Mesenchymal stem cell (in vitro differentiated cells and primary cell): ENCODE measurements around the gene PRKCA.

ENCODE experiments used
- DNase-seq: peaks from one replicate; pipeline ENCODE4 v3.0.0-alpha.2; 2013
- H2AFZ ChIP-seq: one replicate; pipeline ENCODE4 v1.6.1; 2013; ENCODE audit warnings: low read depth, mild to moderate bottlenecking, control low read depth, inconsistent platforms, low read length, moderate library complexity
- H2AK5ac ChIP-seq: 2 replicates; pipeline ENCODE4 v1.6.1; 2013; ENCODE audit warnings: low read length, moderate library complexity, mild to moderate bottlenecking, inconsistent platforms; ENCODE audit not compliant: severe bottlenecking
- H2BK120ac ChIP-seq: one replicate; pipeline ENCODE4 v1.6.1; 2013; ENCODE audit warnings: low read depth, mild to moderate bottlenecking, inconsistent platforms, low read length, moderate library complexity
- H2BK12ac ChIP-seq, 2 experiments: one replicate each; pipeline ENCODE4 v1.6.1; 2013; ENCODE audit warnings: inconsistent platforms in 2 of 2, low read length in 2 of 2, mild to moderate bottlenecking in 2 of 2, moderate library complexity in 2 of 2, control low read depth in 1 of 2
- H2BK15ac ChIP-seq: one replicate; pipeline ENCODE4 v1.6.1; 2013; ENCODE audit warnings: mild to moderate bottlenecking, low read depth, inconsistent platforms; ENCODE audit not compliant: poor library complexity, severe bottlenecking
- H2BK5ac ChIP-seq: 2 replicates; pipeline ENCODE4 v1.6.1; 2013; ENCODE audit warnings: low read depth, mild to moderate bottlenecking, low read length, control low read depth, inconsistent platforms; ENCODE audit not compliant: poor library complexity, severe bottlenecking
- H3K14ac ChIP-seq, 2 experiments: one replicate each; pipeline ENCODE4 v1.6.1; 2013; ENCODE audit warnings: inconsistent platforms in 2 of 2, low read length in 2 of 2, control low read depth in 1 of 2, mild to moderate bottlenecking in 1 of 2, moderate library complexity in 1 of 2
- H3K18ac ChIP-seq, 2 experiments: one replicate each; pipeline ENCODE4 v1.6.1; 2013; ENCODE audit warnings: inconsistent platforms in 2 of 2, low read length in 2 of 2, control low read depth in 1 of 2, low read depth in 1 of 2, mild to moderate bottlenecking in 1 of 2
- H3K23ac ChIP-seq, 2 experiments: one replicate each; pipeline ENCODE4 v1.6.1; 2013; ENCODE audit warnings: inconsistent platforms in 2 of 2, low read length in 2 of 2, mild to moderate bottlenecking in 2 of 2, moderate library complexity in 2 of 2, control low read depth in 1 of 2
- H3K27ac ChIP-seq: 2 replicates; pipeline ENCODE4 v1.5.1; 2013; ENCODE audit warnings: mild to moderate bottlenecking, moderate library complexity, low read length, control low read depth, inconsistent platforms; ENCODE audit not compliant: poor library complexity, severe bottlenecking
- H3K27me3 ChIP-seq, 2 experiments: 2 replicates each; pipeline versions ENCODE4 v1.6.1 to v1.7.0; 2013; ENCODE audit warnings: low read length in 2 of 2, mild to moderate bottlenecking in 2 of 2, moderate library complexity in 2 of 2, control low read depth in 1 of 2, inconsistent platforms in 1 of 2; ENCODE audit not compliant: control insufficient read depth in 1 of 2, insufficient read depth in 1 of 2
- H3K36me3 ChIP-seq, 2 experiments: 2 replicates each; pipeline versions ENCODE4 v1.6.1 to v1.7.0; 2013; ENCODE audit warnings: low read length in 2 of 2, control low read depth in 1 of 2, inconsistent platforms in 1 of 2, low read depth in 1 of 2, mild to moderate bottlenecking in 1 of 2; ENCODE audit not compliant: insufficient read depth in 2 of 2, control insufficient read depth in 1 of 2
- H3K4ac ChIP-seq, 2 experiments: one replicate each; pipeline ENCODE4 v1.6.1; 2013; ENCODE audit warnings: inconsistent platforms in 2 of 2, low read length in 2 of 2, mild to moderate bottlenecking in 2 of 2, moderate library complexity in 2 of 2, control low read depth in 1 of 2, low read depth in 1 of 2
- H3K4me1 ChIP-seq: 2 replicates; pipeline ENCODE4 v1.6.1; 2013; ENCODE audit warnings: low read depth, low read length, control low read depth; ENCODE audit not compliant: control insufficient read depth, insufficient read depth
- H3K4me2 ChIP-seq: 2 replicates; pipeline ENCODE4 v1.6.1; 2013; ENCODE audit warnings: low read length, mild to moderate bottlenecking, inconsistent platforms; ENCODE audit not compliant: poor library complexity, severe bottlenecking
- H3K4me3 ChIP-seq, 2 experiments: 2 replicates each; pipeline versions ENCODE4 v1.5.1 to v1.7.0; 2013; ENCODE audit warnings: low read length in 2 of 2, mild to moderate bottlenecking in 2 of 2, control low read depth in 1 of 2, low read depth in 1 of 2; ENCODE audit not compliant: insufficient read depth in 1 of 2
- H3K79me1 ChIP-seq: replicated peaks from 2 replicates; pipeline ENCODE4 v1.6.1; 2013; ENCODE audit warnings: mild to moderate bottlenecking, control low read depth, low read length, inconsistent platforms; ENCODE audit not compliant: poor library complexity, severe bottlenecking
- H3K9ac ChIP-seq: 2 replicates; pipeline ENCODE4 v1.7.0; 2013; ENCODE audit warnings: mild to moderate bottlenecking, low read length, moderate library complexity
- H3K9me3 ChIP-seq: 2 replicates; pipeline ENCODE4 v1.7.0; 2013; ENCODE audit warnings: mild to moderate bottlenecking, low read length; ENCODE audit not compliant: control insufficient read depth
- H4K8ac ChIP-seq: one replicate; pipeline ENCODE4 v1.6.1; 2013; ENCODE audit warnings: inconsistent platforms, mild to moderate bottlenecking, low read length, moderate library complexity
- H4K91ac ChIP-seq: one replicate; pipeline ENCODE4 v1.6.1; 2013; ENCODE audit warnings: mild to moderate bottlenecking, low read length, inconsistent platforms
- WGBS: methylation state at CpG from one replicate; pipeline ENCODE4 v1.1.7; 2013; ENCODE audit warnings: mixed read lengths; 5-methylcytosine and 5-hydroxymethylcytosine counted together

PRKCA gene

GRCh38 chr17:66281661-66282369 is 20.6 kb upstream of the PRKCA start:
- no peak overlapping the region for H4K91ac ChIP-seq

GRCh38 chr17:66283296-66283934 is 19.0 kb upstream of the PRKCA start:
- Histone ChIP-seq H3K4ac (no peak overlapping the region), H3K23ac (no peak overlapping the region), H3K14ac (no peak overlapping the region), H2BK120ac (no peak overlapping the region), H2BK12ac (no peak overlapping the region), H2BK5ac (no peak overlapping the region), H3K4me2 (no peak overlapping the region), H3K18ac (no peak overlapping the region), H3K36me3 (no peaks in the 10 kb centered on the region), H2BK15ac (no peak overlapping the region), H3K9ac (no peak overlapping the region), H3K4me3 (no peak overlapping the region), H2AFZ (no peak overlapping the region), H3K4me1 (no peaks in the 10 kb centered on the region), H3K27me3 (no peaks in the 10 kb centered on the region), H3K79me1 (no peaks in the 10 kb centered on the region), H3K9me3 (no peaks in the 10 kb centered on the region), H4K8ac (no peak overlapping the region), H4K91ac (no peak overlapping the region), H3K27ac (no peak overlapping the region), H2AK5ac (no peak overlapping the region)
- WGBS: 92% methylated on average over 6 of the region's 6 CpGs
- DNase-seq: no peak

More at GRCh38 chr17:66281661-66282369, 20.6 kb upstream of the PRKCA start:
- H2BK12ac ChIP-seq: no peak overlapping the region
- no peak overlapping the region for H2BK120ac ChIP-seq
- no peak overlapping the region for H2AFZ ChIP-seq
- no peak overlapping the region for H2BK5ac ChIP-seq
- 90% methylated on average over 7 of the region's 7 CpGs for WGBS
- DNase-seq: no peak
- peak overlapping the region in 1 of 2 experiments; percentile 17 for H3K4ac ChIP-seq
- no peaks in the 10 kb centered on the region for H3K36me3 ChIP-seq
- no peak overlapping the region for H3K9ac ChIP-seq
- no peak overlapping the region for H3K23ac ChIP-seq
- peak overlapping the region in 1 of 2 experiments; percentile 3 for H3K14ac ChIP-seq
- H2BK15ac ChIP-seq: no peak overlapping the region
- H2AK5ac ChIP-seq: no peak overlapping the region
- no peak overlapping the region for H3K18ac ChIP-seq
- H3K27ac ChIP-seq: no peak overlapping the region
- H3K79me1 ChIP-seq: no peaks in the 10 kb centered on the region
- no peaks in the 10 kb centered on the region for H3K27me3 ChIP-seq
- H4K8ac ChIP-seq: no peak overlapping the region
- H3K4me1 ChIP-seq: no peaks in the 10 kb centered on the region
- no peak overlapping the region for H3K4me3 ChIP-seq
- no peaks in the 10 kb centered on the region for H3K9me3 ChIP-seq
- H3K4me2 ChIP-seq: no peak overlapping the region

GRCh38 chr17:66283971-66284370 is 18.4 kb upstream of the PRKCA start:
- Histone ChIP-seq H3K9ac (no peak overlapping the region), H2BK120ac (no peak overlapping the region), H3K14ac (no peak overlapping the region), H2BK5ac (no peak overlapping the region), H3K27ac (no peak overlapping the region), H3K23ac (no peak overlapping the region), H2BK15ac (no peak overlapping the region), H3K4ac (no peak overlapping the region), H3K4me1 (no peaks in the 10 kb centered on the region), H3K79me1 (no peaks in the 10 kb centered on the region), H2AK5ac (no peak overlapping the region), H4K8ac (no peak overlapping the region), H2AFZ (no peak overlapping the region), H4K91ac (no peak overlapping the region), H3K18ac (no peak overlapping the region), H2BK12ac (no peak overlapping the region), H3K9me3 (no peaks in the 10 kb centered on the region), H3K4me3 (no peak overlapping the region), H3K36me3 (no peaks in the 10 kb centered on the region), H3K27me3 (no peaks in the 10 kb centered on the region), H3K4me2 (no peak overlapping the region)
- DNase-seq: no peak
- WGBS: 93% methylated on average over 2 of the region's 2 CpGs

GRCh38 chr17:66285149-66285548 is 17.3 kb upstream of the PRKCA start:
- Histone ChIP-seq H3K9me3 (no peaks in the 10 kb centered on the region), H2BK12ac (no peak overlapping the region), H4K91ac (no peak overlapping the region), H3K18ac (no peak overlapping the region), H2AFZ (no peak overlapping the region), H4K8ac (no peak overlapping the region), H2BK15ac (no peak overlapping the region), H3K27me3 (no peaks in the 10 kb centered on the region), H2BK5ac (no peak overlapping the region), H3K9ac (no peak overlapping the region), H3K27ac (no peak overlapping the region), H3K4me2 (no peak overlapping the region), H3K79me1 (no peaks in the 10 kb centered on the region), H2AK5ac (no peak overlapping the region), H3K4ac (no peak overlapping the region), H2BK120ac (no peak overlapping the region), H3K4me1 (no peaks in the 10 kb centered on the region), H3K23ac (no peak overlapping the region), H3K14ac (no peak overlapping the region), H3K4me3 (no peak overlapping the region), H3K36me3 (no peaks in the 10 kb centered on the region)
- 65% methylated on average over 2 of the region's 2 CpGs for WGBS
- no peak for DNase-seq
